Germinal center (tissue), 1 donor: ENCODE measurements around the gene LAG3.

Experiments
- DNase-seq: peaks from one replicate; pipeline ENCODE4 v3.0.0; 2012; ENCODE audit warnings: mixed read lengths, low spot score

Gene LAG3

DNA sequence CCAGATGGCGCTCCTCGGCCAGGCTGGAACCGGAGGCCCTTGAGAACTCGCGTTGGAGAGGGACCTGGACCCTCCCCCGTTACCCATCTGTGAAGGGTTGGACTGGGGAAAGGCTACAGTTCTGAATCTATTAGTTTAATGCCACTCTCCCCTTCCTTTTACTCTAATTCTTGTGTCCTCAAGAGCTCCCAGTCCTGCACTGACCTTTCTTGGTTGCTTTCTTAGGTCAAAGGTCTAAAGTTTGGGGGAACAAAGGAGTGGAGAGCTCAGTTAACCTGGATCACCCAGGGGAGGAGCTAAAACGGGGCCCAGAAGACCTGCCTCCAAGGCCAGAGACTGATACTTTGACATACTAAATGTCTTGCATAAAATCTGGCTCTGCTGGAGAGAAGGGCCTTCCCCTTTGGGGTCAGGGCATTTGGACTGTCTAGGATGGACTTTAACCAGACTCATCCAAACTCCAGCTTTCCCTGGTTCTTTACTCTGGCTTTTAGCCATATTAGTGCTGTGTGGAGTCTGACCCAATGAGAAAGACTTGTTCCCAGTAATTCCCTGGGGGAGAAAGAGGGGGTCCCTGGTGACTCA is 18.5 kb upstream of the LAG3 start:
- DNase-seq = no peak

DNA sequence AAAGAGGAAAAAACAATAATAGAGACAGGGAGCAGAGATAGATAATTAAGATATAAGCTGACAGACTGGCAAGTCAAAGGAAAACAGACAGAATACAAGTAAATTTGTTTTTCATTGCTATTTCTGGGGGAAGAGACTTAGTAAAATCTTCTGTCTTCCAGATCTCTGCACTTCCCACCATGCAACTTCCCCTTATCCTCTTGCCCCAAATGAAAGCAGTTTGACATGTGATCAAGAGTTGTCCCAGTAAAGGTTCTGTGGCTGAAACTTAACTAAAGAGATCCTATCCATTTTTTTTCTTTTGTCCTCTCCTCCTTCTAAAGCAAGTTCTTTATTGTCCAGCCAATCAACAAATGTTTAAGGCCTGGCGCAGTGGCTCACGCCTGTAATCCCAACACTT is 17.9 kb upstream of the LAG3 start:
- no peak for DNase-seq

GRCh38 chr12:6757028-6757690 is 15.2 kb upstream of the LAG3 start:
- no peak for DNase-seq

- DNase-seq = no peak
Measured at GRCh38 chr12:6758506-6759095, 13.7 kb upstream of the LAG3 start.

DNA sequence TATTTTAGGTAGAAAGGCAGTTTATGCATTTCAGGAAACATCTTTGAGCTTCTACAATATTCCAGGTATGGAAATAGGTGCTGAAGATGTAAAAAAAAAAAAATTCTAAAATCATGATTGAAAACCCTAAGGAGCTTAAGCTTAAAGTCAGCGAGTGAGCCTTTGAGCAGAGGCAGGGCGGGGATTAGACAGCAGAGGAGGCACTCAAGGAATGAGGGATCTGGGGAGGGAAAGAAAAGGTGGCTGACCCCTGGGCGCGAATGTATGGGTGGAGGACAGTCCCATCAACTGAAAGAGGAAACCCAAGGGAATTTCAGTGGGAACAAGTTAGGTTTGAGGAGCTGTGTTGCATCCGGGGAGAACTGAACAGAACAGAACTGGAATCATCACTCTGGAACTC is 12.6 kb upstream of the LAG3 start:
- no peak for DNase-seq

DNA sequence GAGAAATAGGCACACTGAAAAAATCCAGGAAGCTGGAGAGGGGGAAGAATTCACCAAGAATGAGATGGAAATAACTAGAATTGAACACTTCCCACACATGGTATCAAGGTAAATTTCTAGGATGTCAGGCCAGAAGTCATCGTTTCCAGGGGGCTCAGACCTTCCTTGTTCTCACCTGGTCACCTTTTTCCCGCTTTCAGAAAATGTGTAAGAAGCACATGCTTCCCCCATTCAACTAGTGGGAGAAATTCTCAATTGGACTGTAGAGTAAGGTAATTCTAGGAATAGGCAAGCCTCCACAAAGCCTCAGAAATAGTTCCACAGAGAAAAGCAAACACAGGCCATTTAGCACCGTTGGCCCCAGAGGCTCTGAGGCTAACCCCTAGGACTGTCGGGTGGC is 8.9 kb upstream of the LAG3 start:
- DNase-seq = no peak

- DNase-seq = peak; percentile 97
Measured at GRCh38 chr12:6764011-6764828, 8.1 kb upstream of the LAG3 start.

- no peak for DNase-seq
Measured at GRCh38 chr12:6765048-6765633, 7.2 kb upstream of the LAG3 start.

GRCh38 chr12:6765634-6766581 is 6.4 kb upstream of the LAG3 start, which contains the start of gene PTMS:
Gene PTMS (plus strand): TSS chr12:6766363. CDS start chr12:6766706, 343 bp downstream.
- DNase-seq = peak; percentile 47

GRCh38 chr12:6766651-6767349 is 5.5 kb upstream of the LAG3 start:
- peak; percentile 72 for DNase-seq

DNA sequence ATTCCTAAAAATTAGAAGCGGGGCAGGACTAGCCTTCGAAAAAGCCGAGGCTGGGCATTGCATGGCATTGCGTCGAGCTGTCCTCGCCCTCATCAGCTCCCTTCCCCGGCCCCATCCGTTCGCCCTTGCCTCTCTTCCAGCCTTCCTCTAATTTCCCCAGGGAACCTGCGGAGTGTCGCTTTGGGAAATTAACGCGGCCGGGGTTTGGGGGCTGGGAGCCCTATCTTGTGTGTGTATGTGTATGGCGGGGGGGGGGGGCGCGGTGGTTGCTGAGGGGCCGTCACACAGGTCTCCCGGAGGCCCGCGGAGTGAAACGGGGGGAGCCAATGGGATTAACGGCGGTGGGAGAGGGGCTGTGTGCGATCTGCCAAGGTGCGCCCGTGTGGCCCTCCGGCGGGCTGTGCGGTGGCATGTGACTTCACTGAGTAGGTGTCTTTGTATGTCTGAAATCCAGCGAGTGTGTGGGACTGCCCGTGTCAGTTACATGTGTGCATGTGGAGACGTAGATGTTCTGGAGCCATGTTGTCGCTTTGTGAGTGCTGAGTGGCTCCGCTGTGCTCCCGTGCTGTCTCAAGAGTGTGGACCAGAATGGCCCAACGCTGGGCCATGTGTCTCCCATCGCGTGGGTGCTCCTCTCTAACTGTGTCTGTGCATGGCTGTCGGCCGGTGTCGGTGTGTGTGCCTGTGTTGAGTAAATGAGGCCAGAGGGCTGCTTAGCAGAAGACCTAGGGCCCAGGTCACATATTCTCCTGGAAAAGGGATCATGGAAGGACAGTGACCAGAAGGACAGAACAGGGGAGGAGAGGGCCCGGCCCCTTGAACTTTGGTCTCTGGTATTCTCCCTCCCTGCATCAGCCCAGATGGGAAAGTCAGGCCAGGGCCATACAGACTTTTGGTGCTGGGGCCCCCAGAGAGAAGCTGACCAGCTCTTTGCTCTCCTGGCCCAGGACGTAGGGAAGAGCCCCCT is 4.7 kb upstream of the LAG3 start:
- DNase-seq = no peak

GRCh38 chr12:6768437-6768914 is 3.8 kb upstream of the LAG3 start:
- DNase-seq = no peak

- DNase-seq = no peak
Measured at GRCh38 chr12:6768990-6769389, 3.3 kb upstream of the LAG3 start.

- DNase-seq = no peak
Measured at GRCh38 chr12:6769666-6770065, 2.7 kb upstream of the LAG3 start.

GRCh38 chr12:6770094-6770493 is 2.2 kb upstream of the LAG3 start:
- DNase-seq = no peak

- no peak for DNase-seq
Measured at GRCh38 chr12:6770600-6770999, 1.7 kb upstream of the LAG3 start.

GRCh38 chr12:6771091-6771495 is 1.2 kb upstream of the LAG3 start:
- DNase-seq = no peak

GRCh38 chr12:6771509-6772330 is 600 bp upstream of the LAG3 start:
- DNase-seq = no peak
